GM12892 (cell line): Measurements from ENCODE around the gene EFCAB11.

ENCODE experiments used
- DNase-seq: peaks from one replicate; pipeline ENCODE4 v3.0.0; 2011; ENCODE audit not compliant: insufficient read length
- FAIRE-seq: peaks from 2 replicates; lab custom pipeline; 2011; peaks lifted over from hg19 to GRCh38; lab: Jason Lieb, UNC
- POLR2A ChIP-seq: IDR thresholded peaks from 2 replicates; pipeline ENCODE4 v1.6.1; 2011; ENCODE audit warnings: low read depth, low read length, control low read depth
- POLR2AphosphoS5 ChIP-seq: IDR thresholded peaks from 2 replicates; pipeline ENCODE4 v1.6.1; 2011; ENCODE audit warnings: low read depth, low read length, control low read depth
- TAF1 ChIP-seq: IDR thresholded peaks from 2 replicates; pipeline ENCODE4 v1.6.1; 2011; ENCODE audit warnings: low read depth, mild to moderate bottlenecking, control low read depth, low read length, borderline replicate concordance

Gene EFCAB11

GRCh38 chr14:89853936-89854693 is 100.4 kb downstream of the EFCAB11 start:
- FAIRE-seq (no peak), DNase-seq (no peak)
- TF ChIP-seq POLR2AphosphoS5 (no peak), TAF1 (no peak), POLR2A (no peak)

- DNase-seq = no peak
These were observed 103.4 kb downstream of the EFCAB11 start for GRCh38 chr14:89851106-89851505.

GRCh38 chr14:89849931-89850330 is 104.6 kb downstream of the EFCAB11 start:
- no peak for TF ChIP-seq POLR2AphosphoS5
- TF ChIP-seq TAF1 = no peak
- no peak for TF ChIP-seq POLR2A
- DNase-seq (no peak), FAIRE-seq (no peak)

More at GRCh38 chr14:89851106-89851505, 103.4 kb downstream of the EFCAB11 start:
- no peak for TF ChIP-seq TAF1
- no peak for TF ChIP-seq POLR2A
- no peak for TF ChIP-seq POLR2AphosphoS5
- peak; percentile 54 for FAIRE-seq

DNA sequence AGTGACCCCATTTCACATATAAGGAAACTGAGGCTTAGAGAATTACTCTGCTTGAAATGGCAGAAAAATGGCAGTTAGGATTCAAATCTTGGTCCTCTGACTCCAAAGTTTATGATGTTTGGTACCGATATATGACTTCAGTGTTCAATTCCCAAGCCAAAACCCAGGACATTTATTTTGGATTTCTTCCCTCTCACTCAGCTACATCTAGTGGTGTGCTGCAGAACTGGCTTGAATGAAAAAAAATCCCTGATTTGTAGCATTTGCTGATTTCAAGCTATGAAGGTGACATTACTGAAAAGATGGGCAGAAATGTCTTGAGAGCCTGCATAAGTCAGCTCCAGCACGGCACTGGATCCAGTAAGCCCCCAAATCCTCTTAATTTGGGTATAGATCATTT is 106.4 kb downstream of the EFCAB11 start:
- FAIRE-seq = peak; percentile 63
- no peak for DNase-seq
- TF ChIP-seq TAF1 (no peak), POLR2AphosphoS5 (no peak), POLR2A (no peak)

DNA sequence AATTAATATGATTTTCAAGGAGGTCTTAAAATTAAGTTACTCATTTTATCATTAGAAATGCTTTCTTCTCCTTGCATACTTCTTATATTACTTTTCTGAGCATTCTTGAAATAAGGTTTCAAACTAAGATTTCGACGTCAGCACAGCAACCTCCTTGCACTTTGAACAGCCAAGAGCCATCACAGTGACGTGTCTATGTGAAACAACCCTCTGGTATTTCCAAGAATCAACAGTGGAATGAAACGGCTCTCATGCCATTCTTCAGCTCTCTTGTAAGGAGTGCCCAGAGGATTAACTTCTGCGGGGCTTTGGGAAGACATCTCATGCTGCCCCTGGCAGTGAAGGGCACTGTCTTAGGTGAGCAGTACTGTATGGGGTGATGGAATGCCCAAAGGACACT is 109.2 kb downstream of the EFCAB11 start:
- no peak for DNase-seq
- FAIRE-seq = no peak
- TF ChIP-seq POLR2A (no peak), TAF1 (no peak), POLR2AphosphoS5 (no peak)

DNA sequence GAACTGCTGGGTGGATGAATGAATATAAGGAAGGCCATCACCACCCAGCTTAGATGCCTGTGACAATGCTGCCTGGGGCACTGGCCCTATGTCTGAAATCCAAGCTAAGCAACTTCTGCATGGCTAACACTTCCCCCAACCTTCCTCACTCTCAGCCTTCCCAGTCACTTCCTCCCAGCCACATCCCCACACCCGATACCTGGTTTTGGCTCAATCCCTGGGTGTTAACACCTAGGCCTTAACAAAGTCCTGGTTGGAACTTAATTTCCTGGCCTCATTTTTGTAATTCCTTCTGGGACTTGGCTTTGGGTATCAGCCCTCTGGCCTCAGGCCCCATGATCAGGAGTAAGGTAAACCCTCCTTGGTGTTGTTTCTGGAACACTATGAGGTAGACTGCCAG is 110.0 kb downstream of the EFCAB11 start:
- TF ChIP-seq POLR2AphosphoS5 = no peak
- TF ChIP-seq POLR2A = no peak
- TF ChIP-seq TAF1 = no peak
- DNase-seq (no peak), FAIRE-seq (no peak)

DNA sequence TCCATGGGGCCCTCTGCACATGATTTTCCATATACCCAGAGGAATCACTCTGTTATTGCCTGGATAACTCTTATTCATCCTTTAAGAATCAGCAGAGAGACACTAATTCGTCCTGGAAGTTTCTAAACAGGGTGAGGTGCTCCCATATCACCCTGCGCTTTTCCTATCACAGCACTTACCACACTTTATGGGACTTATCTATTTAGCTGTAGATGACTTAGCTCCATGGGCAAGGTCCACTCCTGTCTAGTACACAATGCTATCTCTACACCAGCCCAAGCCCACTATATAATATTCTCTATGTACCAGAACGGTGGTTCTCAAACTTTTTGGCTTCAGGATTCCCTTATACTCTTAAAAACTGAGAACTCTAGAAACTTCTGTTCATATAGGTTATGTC is 111.7 kb downstream of the EFCAB11 start:
- no peak for TF ChIP-seq POLR2A
- TF ChIP-seq TAF1 = no peak
- TF ChIP-seq POLR2AphosphoS5 = no peak
- DNase-seq (no peak), FAIRE-seq (no peak)

DNA sequence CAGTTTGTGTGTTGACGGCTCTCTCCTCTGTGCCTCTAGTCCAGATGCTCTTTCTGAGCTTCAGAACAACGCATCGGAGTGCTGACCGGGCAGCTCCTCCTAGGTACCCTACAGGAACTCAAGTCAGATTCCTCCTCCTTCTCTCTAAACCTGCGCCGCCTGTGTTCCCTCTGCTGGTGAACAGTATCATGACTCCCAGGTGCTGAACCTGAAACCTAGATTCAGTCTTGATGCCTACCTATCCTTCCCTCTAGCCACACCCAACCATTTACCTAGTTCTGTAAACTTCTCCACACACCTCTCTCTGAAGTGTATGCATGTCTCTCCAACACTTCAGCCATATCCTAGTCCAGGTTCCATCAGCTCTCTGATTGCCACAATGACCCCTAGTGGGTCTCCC is 112.7 kb downstream of the EFCAB11 start:
- DNase-seq (no peak), FAIRE-seq (no peak)
- no peak for TF ChIP-seq POLR2AphosphoS5
- TF ChIP-seq POLR2A = no peak
- TF ChIP-seq TAF1 = no peak

DNA sequence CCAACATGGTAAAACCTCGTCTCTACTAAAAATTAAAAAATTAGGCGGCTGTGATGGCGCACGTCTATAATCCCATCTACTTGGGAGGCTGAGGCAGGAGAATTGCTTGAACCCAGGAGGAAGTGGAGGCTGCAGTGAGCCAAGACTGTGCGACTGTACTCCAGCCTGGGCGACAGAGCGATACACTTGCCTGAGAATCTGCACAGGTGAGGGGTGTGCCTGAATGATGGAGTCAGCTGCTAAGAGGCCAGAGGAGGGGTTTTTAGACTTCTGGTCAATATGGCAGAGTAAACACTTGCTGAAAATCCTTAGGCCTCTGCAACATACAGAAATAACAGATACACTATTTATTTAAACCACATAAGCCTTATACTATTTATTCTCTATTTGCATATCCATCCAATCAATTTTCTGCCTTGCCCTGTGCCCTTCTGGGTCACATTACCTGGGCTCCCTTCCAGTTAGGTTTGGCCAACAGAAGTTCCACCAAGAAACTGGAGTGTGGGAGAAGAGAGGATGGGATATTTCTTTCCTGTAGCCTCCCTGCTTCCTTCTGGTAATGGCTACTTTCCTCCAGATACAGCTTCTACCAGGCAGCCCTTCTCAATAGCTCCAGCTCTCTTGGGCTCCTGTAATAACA is 117.6 kb downstream of the EFCAB11 start:
- TF ChIP-seq TAF1 = no peak
- no peak for TF ChIP-seq POLR2AphosphoS5
- no peak for TF ChIP-seq POLR2A
- FAIRE-seq = no peak
- no peak for DNase-seq

GRCh38 chr14:89833661-89834060 is 120.9 kb downstream of the EFCAB11 start:
- TF ChIP-seq POLR2A = no peak
- no peak for TF ChIP-seq TAF1
- no peak for TF ChIP-seq POLR2AphosphoS5
- DNase-seq = no peak
- no peak for FAIRE-seq

GRCh38 chr14:89833120-89833532 is 121.4 kb downstream of the EFCAB11 start:
- DNase-seq (no peak), FAIRE-seq (no peak)
- TF ChIP-seq TAF1 (no peak), POLR2A (no peak), POLR2AphosphoS5 (no peak)
